ENCODE data around the gene RUNX1.

The RUNX1 gene

GRCh38 chr21:34979383-34979782 is 69.7 kb downstream of the RUNX1 start:
- no peaks in the 10 kb centered on the region for H3K27me3 ChIP-seq
- H3K4me3 ChIP-seq (ENCODE audit: low read depth, low read length), result no peak overlapping the region
- H3K9me3 ChIP-seq, result no peaks in the 10 kb centered on the region
- H3K36me3 ChIP-seq, result no peaks in the 10 kb centered on the region
- TF ChIP-seq, protein P1, sequence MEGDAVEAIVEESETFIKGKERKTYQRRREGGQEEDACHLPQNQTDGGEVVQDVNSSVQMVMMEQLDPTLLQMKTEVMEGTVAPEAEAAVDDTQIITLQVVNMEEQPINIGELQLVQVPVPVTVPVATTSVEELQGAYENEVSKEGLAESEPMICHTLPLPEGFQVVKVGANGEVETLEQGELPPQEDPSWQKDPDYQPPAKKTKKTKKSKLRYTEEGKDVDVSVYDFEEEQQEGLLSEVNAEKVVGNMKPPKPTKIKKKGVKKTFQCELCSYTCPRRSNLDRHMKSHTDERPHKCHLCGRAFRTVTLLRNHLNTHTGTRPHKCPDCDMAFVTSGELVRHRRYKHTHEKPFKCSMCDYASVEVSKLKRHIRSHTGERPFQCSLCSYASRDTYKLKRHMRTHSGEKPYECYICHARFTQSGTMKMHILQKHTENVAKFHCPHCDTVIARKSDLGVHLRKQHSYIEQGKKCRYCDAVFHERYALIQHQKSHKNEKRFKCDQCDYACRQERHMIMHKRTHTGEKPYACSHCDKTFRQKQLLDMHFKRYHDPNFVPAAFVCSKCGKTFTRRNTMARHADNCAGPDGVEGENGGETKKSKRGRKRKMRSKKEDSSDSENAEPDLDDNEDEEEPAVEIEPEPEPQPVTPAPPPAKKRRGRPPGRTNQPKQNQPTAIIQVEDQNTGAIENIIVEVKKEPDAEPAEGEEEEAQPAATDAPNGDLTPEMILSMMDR (IDR thresholded peaks at IDR 0.05; ENCODE audit: low read depth, low read length), result no peak
- no peak for DNase-seq
- H3K4me1 ChIP-seq, result no peaks in the 10 kb centered on the region

DNA sequence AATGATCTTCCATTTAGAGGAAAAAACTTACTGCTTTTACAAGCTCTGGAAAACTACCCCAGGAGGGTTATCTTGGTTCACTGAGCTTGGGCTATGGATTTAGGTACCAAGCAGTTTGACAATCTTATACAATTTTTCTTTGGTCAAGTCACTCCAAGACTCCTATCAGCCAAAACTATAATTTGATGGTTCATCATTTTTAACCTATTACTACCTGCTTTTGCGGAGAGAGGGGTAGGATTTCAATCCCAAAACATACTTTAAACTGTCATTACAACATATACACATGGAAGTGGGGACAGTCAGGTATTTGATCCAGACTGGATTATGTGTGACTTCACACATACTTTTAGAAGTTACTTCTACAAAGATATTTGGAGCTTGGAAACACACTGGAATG is 71.8 kb downstream of the RUNX1 start:
- H3K4me1 ChIP-seq, result no peaks in the 10 kb centered on the region
- no peaks in the 10 kb centered on the region for H3K36me3 ChIP-seq
- no peaks in the 10 kb centered on the region for H3K27me3 ChIP-seq

DNA sequence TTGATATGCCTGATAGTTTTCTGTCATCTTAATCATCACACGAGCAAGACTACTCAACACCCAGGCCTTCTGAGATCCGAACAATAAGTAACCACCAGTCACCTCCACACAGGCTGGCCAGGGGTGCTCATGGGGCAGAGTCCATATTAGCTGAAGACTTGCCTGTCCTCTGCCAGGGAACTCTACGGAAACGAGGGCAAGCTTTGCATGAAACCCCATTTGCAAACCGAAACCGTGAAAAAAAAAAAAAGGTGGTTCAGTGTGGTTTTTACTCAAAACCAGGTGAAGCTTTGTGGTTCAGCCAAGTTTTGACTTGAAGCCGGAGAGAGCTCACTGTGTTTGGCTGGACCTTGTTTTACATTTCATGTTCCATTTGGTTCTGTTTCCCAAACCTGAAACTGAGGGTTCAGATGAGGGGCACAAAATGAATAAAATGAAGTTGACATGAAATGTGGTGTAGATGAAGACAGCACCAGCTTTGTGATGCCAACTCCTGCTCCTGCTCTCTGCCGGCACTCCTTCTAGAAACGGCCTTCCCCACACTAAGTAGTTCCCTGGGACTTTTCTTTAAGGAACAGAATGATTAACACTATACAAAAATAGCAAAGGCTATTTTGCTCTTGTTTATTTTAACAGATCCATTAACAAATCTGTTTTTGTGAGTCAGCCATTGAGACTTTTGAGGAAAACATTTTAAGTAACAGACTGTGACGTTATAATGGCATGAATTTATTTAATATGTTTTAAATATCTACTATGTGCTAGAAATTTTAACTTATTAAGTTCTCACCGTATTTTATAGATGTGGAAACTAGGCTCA is 74.7 kb downstream of the RUNX1 start:
- H3K4me3 ChIP-seq (ENCODE audit: low read depth, low read length), result no peak overlapping the region

More for the DNA sequence above, 71.8 kb downstream of the RUNX1 start:
- no peak overlapping the region for H3K4me3 ChIP-seq (ENCODE audit: low read depth, low read length)
- TF ChIP-seq, protein P1 (IDR thresholded peaks at IDR 0.05; ENCODE audit: low read depth, low read length), result no peak
- no peaks in the 10 kb centered on the region for H3K9me3 ChIP-seq
- DNase-seq, result no peak

GRCh38 chr21:34973685-34974084 is 75.4 kb downstream of the RUNX1 start:
- H3K36me3 ChIP-seq, result no peaks in the 10 kb centered on the region
- no peak for DNase-seq
- H3K4me1 ChIP-seq, result no peaks in the 10 kb centered on the region
- no peak overlapping the region for H3K4me3 ChIP-seq (ENCODE audit: low read depth, low read length)
- TF ChIP-seq, protein P1 (IDR thresholded peaks at IDR 0.05; ENCODE audit: low read depth, low read length), result no peak
- H3K27me3 ChIP-seq, result no peaks in the 10 kb centered on the region
- no peaks in the 10 kb centered on the region for H3K9me3 ChIP-seq

More for the DNA sequence above, 74.7 kb downstream of the RUNX1 start:
- no peak for DNase-seq
- TF ChIP-seq, protein P1 (IDR thresholded peaks at IDR 0.05; ENCODE audit: low read depth, low read length), result no peak
- no peaks in the 10 kb centered on the region for H3K4me1 ChIP-seq
- no peaks in the 10 kb centered on the region for H3K27me3 ChIP-seq
- no peaks in the 10 kb centered on the region for H3K9me3 ChIP-seq
- no peaks in the 10 kb centered on the region for H3K36me3 ChIP-seq

DNA sequence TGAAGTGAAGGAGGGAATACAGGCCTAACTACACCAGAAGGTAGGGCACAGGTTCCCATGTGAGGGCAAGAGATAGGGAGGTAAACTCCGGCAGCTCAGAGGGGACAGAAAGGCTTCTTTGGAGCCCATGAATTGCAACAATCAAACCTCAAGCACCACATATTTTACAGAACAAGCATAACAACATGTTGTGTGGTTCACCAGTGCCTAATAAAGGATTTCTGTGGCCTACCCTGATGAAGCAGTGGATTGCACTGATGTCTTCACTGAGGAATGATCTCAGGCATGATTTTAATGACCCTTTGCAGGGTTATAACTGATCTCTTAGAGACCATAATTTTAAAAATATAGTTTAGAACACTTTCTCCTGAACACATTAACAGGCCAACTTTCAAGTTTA is 77.4 kb downstream of the RUNX1 start:
- Histone ChIP-seq H3K4me3 (ENCODE audit: low read depth, low read length) (no peak overlapping the region), H3K9me3 (no peaks in the 10 kb centered on the region), H3K36me3 (no peaks in the 10 kb centered on the region), H3K4me1 (no peaks in the 10 kb centered on the region), H3K27me3 (no peaks in the 10 kb centered on the region)
- TF ChIP-seq, protein P1 (IDR thresholded peaks at IDR 0.05; ENCODE audit: low read depth, low read length), result no peak
- no peak for DNase-seq

GRCh38 chr21:34970566-34970965 is 78.5 kb downstream of the RUNX1 start:
- DNase-seq, result no peak
- no peaks in the 10 kb centered on the region for H3K27me3 ChIP-seq
- no peaks in the 10 kb centered on the region for H3K36me3 ChIP-seq
- no peaks in the 10 kb centered on the region for H3K4me1 ChIP-seq
- H3K4me3 ChIP-seq (ENCODE audit: low read depth, low read length), result no peak overlapping the region
- H3K9me3 ChIP-seq, result no peaks in the 10 kb centered on the region
- TF ChIP-seq, protein P1 (IDR thresholded peaks at IDR 0.05; ENCODE audit: low read depth, low read length), result no peak
